Psoas muscle (tissue), 8 donors: Measurements from ENCODE around the gene SERHL2. TPM values are rescaled to one million over a fixed set of nuclear protein-coding genes. Genes with fewer than 3 reads are reported as not detected.
A peak's percentile ranks its signal among the peaks of the same experiment; 100 is the strongest.
"Not testable (repeated sequence)": the region's sequence is repeated elsewhere in the genome, so short reads cannot be mapped to it uniquely, and the experiment has no call there.

Experiments
- ATAC-seq, 4 donors: fragments of 200-7000 bp; cut with Tn5 transposase; one replicate each; pipeline ENCODE4 v1.9.1; 2020; ENCODE audit warnings: moderate library complexity in 3 of 4, mild to moderate bottlenecking in 2 of 4
- DNase-seq, 2 donors: peaks; one replicate each; pipeline ENCODE4 v3.0.0-alpha.2; 2020
- H3K27ac ChIP-seq: fragments of 200-600 bp; one replicate; pipeline ENCODE4 v1.8.0; 2022
- H3K27me3 ChIP-seq, 3 donors: fragments of 200-600 bp in 1 of 3; one replicate each; pipeline versions ENCODE4 v1.6.1 to v1.8.0; 2013 to 2022; ENCODE audit warnings: low read length in 2 of 3, mild to moderate bottlenecking in 2 of 3, moderate library complexity in 1 of 3; ENCODE audit not compliant: insufficient read depth in 3 of 3
- H3K36me3 ChIP-seq, 2 donors: fragments of 200-600 bp in 1 of 2; one replicate each; pipeline versions ENCODE4 v1.6.1 to v1.8.0; 2013 to 2022; ENCODE audit warnings: low read depth in 1 of 2, mild to moderate bottlenecking in 1 of 2, moderate library complexity in 1 of 2; ENCODE audit not compliant: insufficient read depth in 1 of 2
- H3K4me1 ChIP-seq: fragments of 200-600 bp; one replicate; pipeline ENCODE4 v1.8.0; 2022
- H3K4me3 ChIP-seq: fragments of 200-600 bp; one replicate; pipeline ENCODE4 v1.8.0; 2022; ENCODE audit warnings: mild to moderate bottlenecking
- H3K9me3 ChIP-seq: fragments of 200-600 bp; one replicate; pipeline ENCODE4 v1.8.0; 2022
- WGBS, 3 donors: extraction: QIAGEN DNeasy Blood & Tissue Kit; methylation state at CpG; one replicate each; pipeline versions ENCODE4 v1.1.6 to v1.1.7; 2013; 5-methylcytosine and 5-hydroxymethylcytosine counted together
- intact Hi-C, 2 donors: fragments of 100-400 bp; cut with DNase I; formaldehyde crosslinking; loops; one replicate each; pipeline versions ENCODE4 v1.11.0 to v1.14.2; 2022
- polyA plus RNA-seq, 3 donors: library from polyadenylated mRNA; stranded (reverse); fragments of 200-250 nt; gene quantifications; one replicate each; pipeline ENCODE4 v1.2.3, GENCODE V29; 2013
- total RNA-seq, 4 donors: library from RNA; stranded (reverse); fragmentation: NEBNext Ultra II Directional in 2 of 4; extraction: Animal tissue kit (Norgen Biotek cat#: 25700) in 2 of 4; gene quantifications; one replicate each; pipeline versions ENCODE4 v1.2.1 to v1.2.4, GENCODE V29; 2021 to 2023
- TF ChIP-seq, protein P1 (sequence below): fragments of 200-600 bp; IDR thresholded peaks from one replicate; pipeline ENCODE4 v1.8.0; 2022; ENCODE audit warnings: antibody characterized with exemption
- donor health status: healthy with polysubstance abuse.
- donor health status: DM: no; HTN: no; CAD: no; lungs with moderate emphysema.
- donor health status: Bipolar disorder and iron deficiency.
- donor health status: healthy.
- donor health status: DM: yes; HTN: yes; CAD: no.
- donor health status: DM: no; HTN: no; CAD: no.
- donor health status: DM: no; HTN: no; CAD: no.
- donor health status: DM: yes; HTN: yes; CAD: no.

SERHL2 gene
- total and polyA plus RNA-seq, 7 donors: 0.82 to 1.6 (median 1.1) TPM

DNA sequence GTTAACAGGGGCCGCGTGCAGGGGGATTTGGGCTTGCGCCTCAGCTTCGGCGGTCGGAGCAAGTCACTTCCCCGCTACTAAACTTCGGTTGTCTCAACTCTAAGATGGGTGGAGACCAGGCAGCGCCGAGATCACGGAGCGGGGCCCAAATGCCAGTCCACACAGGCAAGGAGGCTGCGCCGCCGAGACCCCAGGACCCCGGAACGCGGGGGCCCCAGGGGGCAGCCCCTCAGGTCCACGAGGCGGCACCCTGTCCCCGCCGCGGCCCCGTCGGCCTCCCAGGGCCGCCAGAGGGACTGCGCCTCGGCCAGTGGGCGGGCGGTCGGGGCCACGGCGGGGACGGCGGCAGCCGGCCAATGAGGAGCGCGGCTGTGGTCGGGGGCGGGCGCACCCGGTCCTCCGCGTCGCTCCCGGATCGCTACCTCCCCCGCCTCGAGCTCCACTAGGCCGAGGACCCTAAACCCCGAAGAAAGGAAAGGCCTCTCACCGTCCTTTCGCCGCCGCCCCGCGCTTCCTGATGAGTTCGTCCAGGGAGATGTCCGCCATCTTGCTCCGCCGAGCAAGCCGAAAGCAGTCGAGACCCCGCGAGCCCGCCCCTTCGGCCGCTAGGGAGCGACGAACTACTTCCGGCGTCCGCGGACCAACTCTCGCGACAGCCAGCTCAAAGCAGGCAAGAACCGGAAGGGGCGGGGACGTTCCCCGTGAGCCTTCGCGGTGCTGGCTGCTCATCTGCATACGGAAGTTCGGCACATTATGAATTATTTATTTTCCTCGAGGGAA, 60.7 kb downstream of the SERHL2 start, which contains the start of gene POLDIP3:
TSS of gene POLDIP3 (minus strand) at position 572 of the 780 bp plus-strand sequence. CDS start at position 546, 26 bp downstream.
- Histone ChIP-seq H3K4me3 (peak within 1 kb of the TSS; percentile 96), H3K36me3 (peaks cover 0 to 24% of the 10 kb centered on the region in 2 donors), H3K27me3 (no peaks in the 10 kb centered on the region), H3K4me1 (peaks cover 49% of the 10 kb centered on the region), H3K27ac (peak within 1 kb of the TSS; percentile 92), H3K9me3 (no peaks in the 10 kb centered on the region)
- DNase-seq: peak; percentile 99 to 100
- TF ChIP-seq, protein P1, sequence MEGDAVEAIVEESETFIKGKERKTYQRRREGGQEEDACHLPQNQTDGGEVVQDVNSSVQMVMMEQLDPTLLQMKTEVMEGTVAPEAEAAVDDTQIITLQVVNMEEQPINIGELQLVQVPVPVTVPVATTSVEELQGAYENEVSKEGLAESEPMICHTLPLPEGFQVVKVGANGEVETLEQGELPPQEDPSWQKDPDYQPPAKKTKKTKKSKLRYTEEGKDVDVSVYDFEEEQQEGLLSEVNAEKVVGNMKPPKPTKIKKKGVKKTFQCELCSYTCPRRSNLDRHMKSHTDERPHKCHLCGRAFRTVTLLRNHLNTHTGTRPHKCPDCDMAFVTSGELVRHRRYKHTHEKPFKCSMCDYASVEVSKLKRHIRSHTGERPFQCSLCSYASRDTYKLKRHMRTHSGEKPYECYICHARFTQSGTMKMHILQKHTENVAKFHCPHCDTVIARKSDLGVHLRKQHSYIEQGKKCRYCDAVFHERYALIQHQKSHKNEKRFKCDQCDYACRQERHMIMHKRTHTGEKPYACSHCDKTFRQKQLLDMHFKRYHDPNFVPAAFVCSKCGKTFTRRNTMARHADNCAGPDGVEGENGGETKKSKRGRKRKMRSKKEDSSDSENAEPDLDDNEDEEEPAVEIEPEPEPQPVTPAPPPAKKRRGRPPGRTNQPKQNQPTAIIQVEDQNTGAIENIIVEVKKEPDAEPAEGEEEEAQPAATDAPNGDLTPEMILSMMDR: no peak
- intact Hi-C loops: loop anchor here (5.0 kb wide), 2 partner anchors 73 to 83 kb away; no protein-coding TSS in a partner anchor
- ATAC-seq: peak; percentile 85 to 89 (median 88)
- WGBS, 3 donors: 0% methylated on average over 67 to 85 of the region's 85 CpGs

GRCh38 chr22:42615092-42615859, 61.5 kb downstream of the SERHL2 start:
- DNase-seq (peak; percentile 83 to 90), ATAC-seq (peak; percentile 72 to 80 (median 76))
- intact Hi-C loops: loop anchor here (5.0 kb wide), 2 partner anchors 72 to 82 kb away; no protein-coding TSS in a partner anchor
- peaks cover 0 to 23% of the 10 kb centered on the region in 2 donors for H3K36me3 ChIP-seq
- peak overlapping the region; percentile 96 for H3K4me3 ChIP-seq
- H3K27ac ChIP-seq: peak overlapping the region; percentile 92
- TF ChIP-seq, protein P1: no peak
- H3K9me3 ChIP-seq: no peaks in the 10 kb centered on the region
- no peaks in the 10 kb centered on the region for H3K27me3 ChIP-seq
- WGBS, 3 donors: 0 to 1% (median 1%) methylated on average over 35 of the region's 35 CpGs
- H3K4me1 ChIP-seq: peaks cover 42% of the 10 kb centered on the region

- Histone ChIP-seq H3K36me3 (peaks cover 0 to 23% of the 10 kb centered on the region in 2 donors), H3K4me1 (peaks cover 36% of the 10 kb centered on the region), H3K4me3 (peak overlapping the region; percentile 96), H3K27ac (peak overlapping the region; percentile 92)
- H3K27me3 ChIP-seq, H3K9me3 ChIP-seq: not testable (repeated sequence)
- intact Hi-C loops: loop anchor here (5.0 kb wide), 2 partner anchors 71 to 81 kb away; no protein-coding TSS in a partner anchor
- WGBS, 3 donors: 8 to 10% (median 9%) methylated on average over 13 of the region's 13 CpGs
- ATAC-seq: peak; percentile 22 to 49 (median 36)
- DNase-seq: peak; percentile 47 to 77
Measured at GRCh38 chr22:42615860-42616175, 62.1 kb downstream of the SERHL2 start.

- Histone ChIP-seq H3K27ac (peak overlapping the region; percentile 92), H3K4me1 (peaks cover 33% of the 10 kb centered on the region), H3K36me3 (peaks cover 0 to 13% of the 10 kb centered on the region in 2 donors), H3K27me3 (no peaks in the 10 kb centered on the region), H3K4me3 (no peak overlapping the region), H3K9me3 (no peaks in the 10 kb centered on the region)
- WGBS, 3 donors: 37 to 65% (median 52%) methylated on average over 20 of the region's 20 CpGs
- DNase-seq (no peak), ATAC-seq (no peak)
- intact Hi-C loops: loop anchor here (5.0 kb wide), 2 partner anchors 70 to 80 kb away; no protein-coding TSS in a partner anchor
- TF ChIP-seq, protein P1: no peak
Measured at GRCh38 chr22:42617155-42617983, 63.6 kb downstream of the SERHL2 start.
